SU-DHL-6 (cell line): ENCODE measurements around the gene USP24.

ENCODE experiments used
- H2AFZ ChIP-seq: fragments of 200-600 bp; sonication (generic); 2 replicates; pipeline ENCODE4 v1.6.1; 2014; ENCODE audit warnings: low read depth, mild to moderate bottlenecking, moderate library complexity, mixed read lengths, antibody characterized with exemption, low read length; ENCODE audit not compliant: severe bottlenecking
- H3F3A ChIP-seq: fragments of 200-600 bp; shearing (Covaris generic); 2 replicates; pipeline ENCODE4 v1.6.0; 2016; ENCODE audit warnings: antibody characterized with exemption, mild to moderate bottlenecking; ENCODE audit not compliant: insufficient read depth
- H3K27ac ChIP-seq: fragments of 200-600 bp; sonication (generic); 2 replicates; pipeline ENCODE4 v1.5.1; 2016; ENCODE audit warnings: low read depth, mild to moderate bottlenecking, low read length, moderate library complexity, mixed read lengths
- H3K27me3 ChIP-seq: fragments of 200-600 bp; sonication (generic), shearing (Covaris generic); 2 replicates; pipeline ENCODE4 v1.6.0; 2014; ENCODE audit warnings: mild to moderate bottlenecking, low read length
- H3K36me3 ChIP-seq: fragments of 200-600 bp; sonication (generic); 2 replicates; pipeline ENCODE4 v1.6.1; 2014; ENCODE audit warnings: mild to moderate bottlenecking, low read length, mixed read lengths
- H3K4me2 ChIP-seq: fragments of 300-600, 200-600 bp; shearing (Covaris generic), sonication (generic); 2 replicates; pipeline ENCODE4 v1.6.0; 2014; ENCODE audit warnings: low read length, low read depth, mild to moderate bottlenecking; ENCODE audit not compliant: poor library complexity, severe bottlenecking
- H3K4me3 ChIP-seq: fragments of 200-600 bp; sonication (generic); 2 replicates; pipeline ENCODE4 v1.5.1; 2014; ENCODE audit warnings: antibody characterized with exemption, low read length, mild to moderate bottlenecking, mixed read lengths; ENCODE audit not compliant: insufficient read depth, poor library complexity, severe bottlenecking
- H3K79me2 ChIP-seq: fragments of 200-600 bp; sonication (generic); 2 replicates; pipeline ENCODE4 v1.6.1; 2014; ENCODE audit warnings: mild to moderate bottlenecking, low read length, moderate library complexity; ENCODE audit not compliant: insufficient read depth
- H3K9ac ChIP-seq: fragments of 200-600 bp; sonication (generic); 2 replicates; pipeline ENCODE4 v1.7.0; 2014; ENCODE audit warnings: mild to moderate bottlenecking, low read length
- H3K9me2 ChIP-seq: fragments of 200-600 bp; sonication (generic); replicated peaks from 2 replicates; pipeline ENCODE4 v1.6.1; 2014; ENCODE audit warnings: low read length; ENCODE audit not compliant: insufficient read depth
- H3K9me3 ChIP-seq: fragments of 200-600 bp; sonication (generic); 2 replicates; pipeline ENCODE4 v1.6.1; 2014; ENCODE audit warnings: low read length, mixed read lengths; ENCODE audit not compliant: insufficient read depth
- H4K20me1 ChIP-seq: fragments of 200-600 bp; sonication (generic); 2 replicates; pipeline ENCODE4 v1.6.1; 2014; ENCODE audit warnings: low read depth, mild to moderate bottlenecking, antibody characterized with exemption, low read length, moderate library complexity, mixed read lengths
- CTCF ChIP-seq: fragments of 200-600 bp; sonication (generic); IDR thresholded peaks from one replicate; pipeline ENCODE4 v1.5.1; 2017; ENCODE audit warnings: antibody characterized with exemption, mild to moderate bottlenecking, low read length, moderate library complexity; ENCODE audit not compliant: insufficient read depth, poor library complexity, severe bottlenecking
- EZH2phosphoT487 ChIP-seq: fragments of 200-600 bp; sonication (generic), shearing (Covaris generic); conservative IDR thresholded peaks from 2 replicates; pipeline ENCODE4 v1.6.1; 2018; ENCODE audit warnings: mild to moderate bottlenecking, antibody characterized with exemption, low read length, moderate library complexity, mixed read lengths

USP24 gene

GRCh38 chr1:55128418-55128995, 86.7 kb downstream of the USP24 start:
- no peak for TF ChIP-seq EZH2phosphoT487
- TF ChIP-seq CTCF: no peak
- peaks cover 23% of the 10 kb centered on the region; the same call in 1 of the 2 replicates for H3K36me3 ChIP-seq

GRCh38 chr1:55127827-55128343, 87.3 kb downstream of the USP24 start:
- Histone ChIP-seq H3K4me3 (no peak overlapping the region), H3K9me3 (no peaks in the 10 kb centered on the region), H3K36me3 (peaks cover 19% of the 10 kb centered on the region; the same call in 1 of the 2 replicates), H3K4me2 (no peak overlapping the region), H2AFZ (no peak overlapping the region), H3K79me2 (no peaks in the 10 kb centered on the region), H3K27ac (no peak overlapping the region), H3K9me2 (no peaks in the 10 kb centered on the region), H3F3A (no peaks in the 10 kb centered on the region), H4K20me1 (no peaks in the 10 kb centered on the region), H3K27me3 (no peaks in the 10 kb centered on the region), H3K9ac (no peak overlapping the region)
- no peak for TF ChIP-seq CTCF
- TF ChIP-seq EZH2phosphoT487: no peak

More at GRCh38 chr1:55128418-55128995, 86.7 kb downstream of the USP24 start:
- Histone ChIP-seq H3K27ac (no peak overlapping the region), H4K20me1 (no peaks in the 10 kb centered on the region), H3K27me3 (no peaks in the 10 kb centered on the region), H2AFZ (no peak overlapping the region), H3K9me2 (no peaks in the 10 kb centered on the region), H3K4me2 (no peak overlapping the region), H3K9ac (no peak overlapping the region), H3K79me2 (no peaks in the 10 kb centered on the region), H3K9me3 (no peaks in the 10 kb centered on the region), H3F3A (no peaks in the 10 kb centered on the region), H3K4me3 (no peak overlapping the region)

GRCh38 chr1:55124470-55124869, 90.7 kb downstream of the USP24 start:
- H3K36me3 ChIP-seq: peaks cover 12% of the 10 kb centered on the region

More at GRCh38 chr1:55124470-55124869, 90.7 kb downstream of the USP24 start:
- H3K4me2 ChIP-seq: no peak overlapping the region
- TF ChIP-seq CTCF: no peak
- no peak for TF ChIP-seq EZH2phosphoT487
- no peaks in the 10 kb centered on the region for H3K9me2 ChIP-seq
- H4K20me1 ChIP-seq: no peaks in the 10 kb centered on the region
- no peaks in the 10 kb centered on the region for H3K27me3 ChIP-seq
- no peak overlapping the region for H2AFZ ChIP-seq
- H3F3A ChIP-seq: no peaks in the 10 kb centered on the region
- H3K4me3 ChIP-seq: no peak overlapping the region
- H3K9me3 ChIP-seq: no peaks in the 10 kb centered on the region
- no peaks in the 10 kb centered on the region for H3K79me2 ChIP-seq
- no peak overlapping the region for H3K9ac ChIP-seq
- no peak overlapping the region for H3K27ac ChIP-seq
